HG03432 (cell line): Measurements from ENCODE around the gene CCDC82.
"Not testable (repeated sequence)": the region's sequence is repeated elsewhere in the genome, so short reads cannot be mapped to it uniquely, and the experiment has no call there.

Source experiments
- ATAC-seq: cut with Tn5 transposase; IDR thresholded peaks from one replicate; pipeline ENCODE4 v1.9.1; 2021; ENCODE audit warnings: mild to moderate bottlenecking, moderate library complexity; ENCODE audit not compliant: unreplicated experiment

The CCDC82 gene

DNA sequence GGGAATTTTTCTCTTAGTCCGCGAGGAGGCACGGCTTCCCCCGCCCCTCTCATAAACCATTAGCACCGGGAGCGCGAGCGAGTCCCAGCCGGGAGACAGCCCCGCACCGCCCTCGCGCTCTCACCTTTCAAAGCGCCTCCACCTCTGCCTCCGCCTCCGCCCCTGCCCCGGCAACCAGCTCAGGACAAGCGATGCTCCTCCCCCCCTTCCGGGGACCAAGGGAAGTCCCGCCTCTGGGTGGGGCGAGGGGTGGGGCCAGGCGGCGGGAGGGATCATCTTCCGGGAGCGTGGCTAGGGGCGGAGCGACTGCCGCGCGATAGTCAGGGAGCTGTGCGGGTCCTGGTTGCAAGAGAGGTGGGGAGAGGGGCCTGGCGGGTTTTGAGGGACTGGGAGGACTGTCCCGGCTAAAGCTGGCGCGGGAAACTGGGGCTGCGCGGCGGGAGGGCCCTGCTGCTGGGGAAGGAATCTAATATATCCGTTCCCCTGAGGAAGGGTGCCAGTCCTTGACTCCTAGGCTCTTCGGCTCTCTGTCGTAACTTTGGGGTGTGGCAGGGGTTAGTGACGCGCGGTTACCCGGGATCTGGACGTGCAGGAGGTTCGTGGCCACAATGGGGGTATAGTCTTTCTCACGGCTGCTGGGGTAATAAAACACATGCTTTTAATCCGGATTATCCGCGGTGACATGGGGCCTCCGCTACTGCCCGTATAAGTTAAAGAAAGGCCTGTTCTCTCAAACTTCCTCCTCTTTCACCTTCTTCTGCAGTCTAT lies at the start of gene CCDC82, which contains the start of gene JRKL:
Gene CCDC82, minus strand, starts transcription at position 193 of the 768 bp plus-strand sequence. CDS start 5,165 bp downstream, outside the sequence.
Gene JRKL, plus strand, starts transcription at position 294 of the 768 bp plus-strand sequence. CDS start 637 bp downstream, outside the sequence.
- ATAC-seq: peak; percentile 96

DNA sequence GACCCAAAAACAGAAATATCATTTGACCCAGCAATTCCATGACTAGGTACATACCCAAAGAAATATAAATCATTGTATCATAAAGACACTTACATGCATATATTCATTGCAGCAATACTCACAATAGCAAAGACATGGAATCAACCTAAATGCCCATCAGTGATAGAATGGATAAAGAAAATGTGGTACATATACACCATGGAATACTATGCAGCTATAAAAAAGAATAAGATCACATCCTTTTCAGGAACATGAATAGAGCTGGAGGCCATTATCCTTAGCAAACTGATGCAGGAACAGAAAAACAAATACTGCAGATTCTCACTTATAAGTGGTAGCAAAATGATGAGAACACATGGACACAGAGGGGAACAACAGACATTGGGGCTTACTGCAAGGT lies 42.9 kb upstream of the CCDC82 start:
- ATAC-seq: not testable (repeated sequence)

DNA sequence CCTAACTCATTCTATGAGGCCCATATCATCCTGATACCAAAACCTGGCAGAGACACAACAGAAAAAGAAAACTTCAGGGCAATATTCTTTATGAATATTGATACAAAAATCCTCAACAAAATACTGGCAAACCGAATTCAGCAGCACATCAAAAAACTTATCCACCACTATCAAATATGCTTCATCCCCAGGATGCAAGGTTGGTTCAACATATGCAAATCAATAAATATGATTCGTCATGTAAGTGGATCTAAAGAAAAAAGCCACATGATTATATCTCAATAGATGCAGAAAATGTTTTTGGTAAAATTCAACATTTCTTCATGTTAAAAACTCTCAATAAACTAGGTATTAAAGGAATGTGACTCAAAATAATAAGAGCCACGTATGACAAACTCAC lies 41.0 kb upstream of the CCDC82 start:
- no peak for ATAC-seq

DNA sequence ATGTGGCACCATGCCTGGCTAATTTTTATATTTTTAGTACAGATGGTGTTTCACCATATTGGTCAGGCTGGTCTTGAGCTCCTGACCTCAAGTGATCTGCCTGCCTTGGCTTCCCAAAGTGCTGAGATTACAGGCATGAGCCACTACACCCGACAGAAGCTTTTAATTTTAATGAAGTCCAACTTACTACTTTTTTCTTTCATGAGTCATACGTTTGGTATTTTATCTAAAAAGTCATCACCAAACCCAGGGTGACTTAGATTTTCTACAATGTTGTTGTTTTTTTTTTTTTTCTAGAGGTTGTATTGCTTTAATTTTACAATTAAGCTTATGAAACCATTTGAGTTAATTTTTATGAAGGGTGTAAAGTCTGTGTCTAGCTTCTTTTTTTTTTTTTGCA lies 35.0 kb upstream of the CCDC82 start:
- ATAC-seq: no peak

DNA sequence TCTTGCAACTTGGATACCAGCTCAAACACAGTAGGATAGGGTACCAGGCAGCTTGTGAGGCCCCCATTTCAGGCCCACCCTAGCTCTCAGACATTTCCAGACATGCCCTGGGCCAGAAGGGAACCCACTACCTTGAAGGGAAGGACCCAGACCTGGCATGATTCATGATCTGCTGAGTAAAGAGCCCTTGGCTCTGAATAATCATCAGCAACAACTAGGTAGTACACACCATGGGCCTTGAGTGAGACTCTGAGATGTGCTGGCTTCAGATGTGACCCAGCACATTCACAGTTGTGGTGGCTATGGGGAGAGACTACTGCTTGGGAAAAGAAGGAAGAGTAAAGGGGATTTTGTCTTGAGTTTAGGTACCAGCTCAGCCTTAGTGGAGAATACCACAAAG lies 23.7 kb upstream of the CCDC82 start:
- ATAC-seq: peak; percentile 21

DNA sequence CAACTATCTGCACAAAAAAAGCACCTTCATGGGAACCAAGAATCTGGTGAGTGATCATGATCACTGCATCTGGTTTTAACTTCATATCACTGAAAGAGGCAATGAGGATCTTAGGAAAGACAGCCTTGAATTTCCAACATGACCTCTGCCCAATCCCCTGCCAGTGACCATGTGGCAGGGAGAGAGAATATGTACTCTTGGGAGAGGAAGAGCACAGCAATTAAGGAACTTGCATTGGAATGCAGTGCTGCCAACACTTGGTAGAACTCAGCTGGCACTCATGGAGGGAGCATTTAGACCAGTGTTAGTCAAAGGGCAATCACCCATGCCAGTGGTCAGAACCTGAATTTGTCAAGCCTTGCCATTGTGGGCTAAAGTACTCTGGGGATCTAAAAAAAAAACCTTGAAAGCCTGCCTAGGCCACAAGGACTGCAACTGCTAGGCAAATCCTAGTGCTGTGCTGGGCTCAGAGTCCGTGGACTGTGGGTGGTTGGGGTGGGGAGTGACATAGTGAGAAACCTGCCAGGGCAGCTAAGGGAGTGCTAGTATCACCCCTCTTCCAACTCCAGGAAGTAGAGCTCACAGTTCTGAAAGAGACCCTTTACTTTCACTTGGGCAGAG lies 23.2 kb upstream of the CCDC82 start:
- ATAC-seq: peak; percentile 65

DNA sequence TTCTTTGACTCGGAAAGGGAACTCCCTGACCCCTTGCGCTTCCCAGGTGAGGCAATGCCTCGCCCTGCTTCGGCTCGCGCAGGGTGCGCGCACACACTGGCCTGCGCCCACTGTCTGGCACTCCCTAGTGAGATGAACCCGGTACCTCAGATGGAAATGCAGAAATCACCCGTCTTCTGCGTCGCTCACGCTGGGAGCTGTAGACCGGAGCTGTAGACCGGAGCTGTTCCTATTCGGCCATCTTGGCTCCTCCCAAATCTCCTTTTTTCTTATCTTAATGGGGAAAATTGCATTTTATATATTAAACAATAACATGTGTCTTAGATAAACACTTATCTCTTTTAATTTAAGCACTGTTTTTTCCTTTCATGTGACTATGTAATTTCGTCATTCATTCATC lies 21.7 kb upstream of the CCDC82 start:
- ATAC-seq: not testable (repeated sequence)

DNA sequence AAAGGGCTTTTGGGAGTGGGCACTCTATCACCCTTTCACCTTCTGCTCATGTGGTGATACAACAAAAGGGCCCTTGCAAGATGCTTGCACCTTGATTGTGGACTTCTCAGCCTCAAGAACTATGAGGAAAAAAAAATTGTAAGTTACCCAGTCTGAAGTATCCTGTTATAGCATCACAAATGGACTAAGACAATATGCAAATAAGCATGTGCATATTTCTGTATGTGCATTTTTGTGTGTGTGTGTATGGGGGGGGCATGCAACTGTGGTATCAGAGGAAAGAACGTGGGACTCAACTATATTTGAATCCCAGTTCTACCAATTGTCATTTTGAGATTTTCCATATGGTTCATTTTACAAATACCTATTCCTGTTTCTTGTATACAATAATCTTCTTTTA lies 11.0 kb upstream of the CCDC82 start:
- ATAC-seq: no peak

DNA sequence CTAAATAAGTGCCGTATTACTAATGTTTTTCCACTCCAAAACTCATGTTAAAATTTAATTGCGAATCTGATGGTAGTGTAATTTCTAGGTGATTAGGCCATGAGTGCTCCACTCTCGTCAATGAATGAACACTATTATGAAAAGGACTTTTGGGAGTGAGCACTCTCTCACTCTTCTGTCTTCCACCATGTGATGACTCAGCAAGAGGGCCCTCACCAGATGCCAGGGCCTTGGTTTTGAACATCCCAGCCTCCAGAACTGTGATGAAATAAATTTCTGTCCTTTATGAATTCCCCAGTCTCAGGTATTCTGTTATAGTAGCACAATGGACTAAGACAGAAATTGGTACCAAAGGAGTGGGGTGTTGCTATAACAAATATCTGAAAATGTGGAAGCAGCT lies 8.2 kb upstream of the CCDC82 start:
- ATAC-seq: no peak

DNA sequence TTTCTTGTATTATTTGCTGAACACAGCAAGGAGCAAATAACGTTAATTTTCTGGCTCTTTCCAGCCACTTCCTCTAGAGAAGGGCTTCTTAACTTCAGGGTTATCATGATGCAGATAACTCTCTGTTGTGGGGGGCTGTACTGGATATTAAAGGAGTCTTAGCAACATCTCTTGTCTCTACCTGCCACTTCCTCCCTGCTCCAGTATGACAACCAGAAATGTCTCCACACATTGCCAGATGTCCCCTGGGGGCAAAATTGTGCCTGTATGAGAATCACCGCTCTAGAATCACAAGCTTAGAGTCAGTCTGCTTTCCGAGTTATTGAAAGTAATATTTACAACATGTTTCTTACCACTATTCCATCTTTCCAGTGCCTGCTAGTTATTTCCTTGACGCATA lies 6.9 kb upstream of the CCDC82 start:
- no peak for ATAC-seq

DNA sequence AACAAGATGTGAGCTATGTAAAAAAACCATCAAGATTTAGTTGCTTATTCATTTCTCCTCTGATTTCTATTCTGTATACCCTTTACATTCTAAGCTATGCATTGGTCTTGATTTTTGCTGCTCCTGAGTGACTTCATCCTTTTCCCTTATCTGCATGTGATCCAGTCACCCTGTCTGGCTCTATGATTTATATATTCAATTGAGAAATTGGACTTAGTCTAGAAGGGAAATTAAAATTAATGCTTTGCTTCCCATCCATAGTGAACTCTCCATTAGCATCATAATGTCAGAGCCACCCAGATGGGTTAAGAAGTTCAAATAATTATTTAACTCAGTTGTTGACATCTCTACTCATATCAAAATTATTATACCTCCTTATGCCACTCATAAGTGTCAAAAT lies 5.1 kb upstream of the CCDC82 start:
- no peak for ATAC-seq

DNA sequence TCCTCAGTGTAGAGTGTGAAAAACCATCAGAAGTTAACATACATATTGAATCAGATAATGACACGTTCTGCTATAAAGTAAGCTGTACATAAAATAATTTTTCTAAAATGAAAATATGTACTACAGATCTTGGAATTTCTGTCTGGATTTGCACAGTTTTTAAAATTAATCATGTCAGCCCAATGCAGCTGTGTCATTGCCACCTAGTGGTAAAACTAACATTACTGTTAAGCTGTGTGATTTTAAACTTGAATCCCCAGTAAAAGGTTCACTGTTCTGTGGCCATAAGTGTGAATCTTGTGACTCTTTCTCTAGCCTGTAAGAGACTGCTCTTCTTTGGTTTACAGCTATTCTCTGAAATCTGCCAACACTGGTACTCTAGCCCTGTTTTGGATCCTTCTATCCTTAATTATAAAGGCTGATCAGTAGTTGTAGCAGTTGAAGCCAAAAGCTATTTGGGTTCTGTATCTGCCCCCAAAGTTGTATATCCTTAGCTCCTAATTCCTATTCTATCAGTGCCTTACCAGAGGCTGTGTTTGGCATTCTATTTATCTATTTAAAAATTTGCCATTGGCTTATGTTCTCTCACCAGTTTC lies 4.1 kb upstream of the CCDC82 start:
- ATAC-seq: no peak

DNA sequence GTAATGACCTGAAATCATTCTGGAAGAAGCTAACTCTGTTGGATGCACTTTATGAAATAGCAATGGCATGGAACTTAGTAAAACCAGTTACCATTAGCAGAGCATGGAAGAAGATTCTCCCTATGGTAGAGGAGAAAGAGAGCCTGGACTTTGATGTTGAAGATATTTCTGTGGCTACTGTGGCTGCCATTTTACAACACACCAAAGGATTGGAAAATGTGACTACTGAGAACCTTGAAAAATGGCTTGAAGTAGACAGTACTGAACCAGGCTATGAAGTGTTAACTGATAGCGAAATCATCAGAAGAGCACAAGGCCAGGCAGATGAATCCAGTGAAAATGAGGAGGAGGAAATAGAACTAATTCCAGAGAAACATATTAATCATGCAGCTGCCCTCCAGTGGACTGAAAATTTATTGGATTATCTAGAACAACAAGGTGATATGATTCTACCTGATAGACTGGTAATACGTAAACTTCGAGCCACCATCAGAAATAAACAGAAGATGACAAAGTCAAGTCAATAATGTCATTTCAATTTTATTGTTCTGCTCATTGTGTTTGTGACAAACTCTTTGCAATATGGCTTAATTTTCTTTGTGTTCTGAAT lies 2.1 kb upstream of the CCDC82 start:
- ATAC-seq: no peak

DNA sequence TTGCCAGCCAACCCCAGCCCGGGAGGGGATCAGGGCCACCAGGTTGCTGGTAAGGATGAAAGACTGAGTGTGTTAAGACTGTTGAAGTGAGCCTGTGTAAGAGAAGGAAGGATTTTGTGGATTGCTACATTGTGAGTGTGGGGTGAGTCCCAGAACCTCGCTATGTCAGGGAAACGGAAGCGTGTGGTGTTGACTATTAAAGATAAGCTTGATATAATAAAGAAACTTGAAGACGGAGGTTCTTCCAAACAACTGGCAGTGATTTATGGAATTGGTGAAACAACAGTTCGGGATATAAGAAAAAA lies 728 bp upstream of the CCDC82 start:
- ATAC-seq: no peak

DNA sequence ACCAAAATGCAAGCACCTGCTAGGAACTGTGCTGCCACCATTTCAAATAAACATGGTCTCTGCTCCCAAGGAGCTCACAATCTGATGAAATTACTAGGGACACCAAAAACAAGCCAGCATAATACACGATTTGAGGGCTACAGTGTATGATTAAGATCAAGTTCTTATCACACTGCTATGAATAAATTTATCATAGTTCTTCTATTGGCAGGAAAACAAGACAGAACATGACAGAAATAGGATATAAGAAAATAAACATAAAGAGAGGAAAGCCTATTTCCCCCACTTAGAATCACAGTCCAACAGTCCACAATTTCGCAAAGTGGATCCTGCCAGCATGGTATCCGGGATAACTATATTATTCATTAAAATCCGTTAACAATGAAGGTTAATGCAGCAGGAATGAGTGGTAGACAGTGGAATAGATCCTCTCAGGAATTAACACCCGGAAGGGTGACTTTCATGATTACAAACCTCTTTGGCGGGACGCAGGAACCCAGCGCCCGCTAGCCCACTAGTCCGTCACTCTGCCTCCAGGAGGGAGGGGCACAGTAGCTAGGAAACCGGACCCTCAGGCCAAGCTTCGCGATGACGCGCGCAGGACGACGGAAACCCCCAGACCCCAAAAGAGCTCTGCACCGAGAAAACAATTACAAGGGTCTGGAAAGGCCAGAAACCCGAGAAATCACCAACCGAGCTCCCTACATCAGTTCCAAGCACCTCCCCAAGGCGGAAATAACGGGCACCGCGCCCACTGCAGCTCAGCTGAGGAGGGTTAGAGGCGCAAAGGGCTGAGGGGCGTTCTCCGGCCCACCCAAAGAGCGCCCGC lies 607 bp downstream of the CCDC82 start:
- ATAC-seq: peak; percentile 59

DNA sequence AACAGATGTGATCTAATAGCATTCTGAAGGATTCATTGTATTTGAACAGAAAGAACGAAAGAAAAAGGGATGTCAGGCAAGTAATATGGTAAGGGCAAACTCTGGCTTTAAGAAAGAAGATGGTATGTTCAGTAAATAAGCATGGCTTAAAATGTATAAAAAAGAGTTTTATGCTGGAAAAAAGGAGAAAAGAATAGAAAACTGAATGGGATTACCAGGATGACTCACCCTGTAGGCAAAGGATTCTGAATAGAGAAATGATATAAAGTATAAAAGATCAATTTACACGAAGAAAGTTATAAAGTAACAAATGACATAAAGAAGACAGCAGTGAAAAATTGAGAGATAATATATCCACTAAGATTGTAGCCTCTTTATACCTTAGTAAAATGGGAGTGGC lies 4.5 kb downstream of the CCDC82 start:
- ATAC-seq: no peak

DNA sequence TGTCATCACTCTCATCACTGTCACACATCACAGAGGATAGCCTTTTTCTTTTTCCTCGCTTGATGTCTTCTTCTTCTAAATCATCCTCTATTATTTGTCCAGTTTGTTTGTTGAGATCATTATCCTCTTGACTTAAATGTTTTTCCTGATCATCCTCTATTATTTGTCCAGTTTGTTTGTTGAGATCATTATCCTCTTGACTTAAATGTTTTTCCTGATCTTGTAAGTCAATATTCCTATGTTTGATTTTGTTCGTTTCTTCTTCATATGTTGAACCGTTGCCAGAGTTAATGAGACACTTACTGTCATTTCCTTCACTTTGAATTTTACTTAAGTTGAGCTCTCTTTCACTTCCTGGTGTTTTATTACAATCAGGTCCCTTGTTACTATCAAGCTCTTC lies 5.6 kb downstream of the CCDC82 start:
- no peak for ATAC-seq

DNA sequence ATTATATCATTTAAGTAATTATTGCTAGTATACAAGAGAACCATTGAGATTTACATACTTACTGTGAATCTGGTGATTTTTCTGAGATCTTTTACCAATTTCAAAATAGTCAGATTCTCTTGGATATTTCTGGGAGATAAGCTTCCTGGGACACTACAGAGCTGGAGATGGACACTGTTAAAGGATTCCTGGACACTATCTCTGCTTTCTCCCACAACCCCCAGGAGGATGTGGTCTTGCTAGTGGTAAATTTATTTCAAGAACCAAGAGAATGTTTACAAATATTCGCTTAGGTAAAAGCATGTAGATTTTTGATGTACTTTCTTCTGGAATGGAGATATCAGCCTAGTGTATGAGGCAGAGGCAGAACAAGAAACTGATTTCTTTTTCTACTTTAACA lies 12.9 kb downstream of the CCDC82 start:
- no peak for ATAC-seq

DNA sequence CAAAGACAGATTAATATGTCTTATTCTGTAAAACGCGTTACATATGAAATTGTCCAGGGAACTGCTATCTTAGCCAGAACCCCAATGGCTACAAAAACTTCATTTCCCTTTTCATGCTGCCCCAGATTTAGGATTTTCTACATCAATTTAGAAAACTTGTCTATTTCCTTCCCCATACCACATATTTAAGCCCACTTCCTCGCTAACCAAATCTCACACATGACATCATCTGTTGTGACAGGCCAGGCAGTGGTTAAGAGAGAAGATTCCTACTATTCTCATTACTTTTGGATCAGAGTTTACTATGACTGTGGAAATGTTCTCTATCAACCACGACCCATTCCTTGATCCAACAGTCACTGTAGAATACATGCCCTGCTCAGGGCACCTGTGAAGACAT lies 15.9 kb downstream of the CCDC82 start:
- no peak for ATAC-seq

DNA sequence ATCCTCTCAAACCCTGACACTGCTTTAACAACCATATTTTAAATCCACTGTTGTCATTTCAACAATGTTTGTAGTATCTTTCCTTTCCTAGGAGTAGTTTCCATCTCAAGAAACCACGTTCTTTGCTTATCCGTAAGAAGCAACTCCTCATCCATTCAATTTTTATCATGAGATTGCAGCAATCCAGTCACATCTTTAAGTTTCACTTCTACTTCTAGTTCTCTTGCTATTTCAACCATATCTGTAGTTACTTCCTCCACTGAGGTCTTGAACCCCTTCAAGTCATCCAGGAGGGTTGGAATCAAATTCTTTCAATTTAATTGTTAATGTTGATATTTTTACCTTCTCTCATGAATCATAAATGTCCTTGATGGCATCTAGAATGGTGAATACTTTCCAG lies 22.4 kb downstream of the CCDC82 start:
- no peak for ATAC-seq

DNA sequence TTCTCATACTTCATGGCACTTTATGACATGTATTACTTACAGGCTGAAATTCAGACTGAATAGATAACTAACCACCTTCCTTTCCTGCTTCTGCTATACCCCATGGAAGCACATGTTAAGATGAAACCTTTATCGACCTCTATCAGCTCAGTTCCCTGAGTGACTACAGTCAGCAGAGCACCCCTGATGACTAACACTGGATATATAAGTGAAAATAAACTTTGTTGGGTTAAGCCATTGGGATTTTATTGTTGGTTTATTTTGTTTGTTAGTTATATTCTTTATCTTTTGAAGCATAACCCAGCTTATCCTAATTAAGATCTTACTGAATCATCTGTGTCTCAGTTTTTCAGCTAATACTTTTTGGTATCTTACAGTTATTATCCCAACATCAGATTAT lies 23.7 kb downstream of the CCDC82 start:
- no peak for ATAC-seq
